Tibial nerve (tissue), 4 donors: ENCODE data around the gene B3GALT6. TPM values are rescaled to one million over a fixed set of nuclear protein-coding genes. Genes with fewer than 3 reads are reported as not detected.

ENCODE experiments used
- DNase-seq, 2 donors: peaks; one replicate each; pipeline ENCODE4 v3.0.0-alpha.2; 2019; ENCODE audit warnings: low spot score in 2 of 2
- H3K27ac ChIP-seq, 4 donors: fragments of 200-600 bp; sonication (generic) in 3 of 4; one replicate each; pipeline ENCODE4 v1.5.1; 2017 to 2019; ENCODE audit warnings: mild to moderate bottlenecking in 1 of 4
- H3K27me3 ChIP-seq, 2 donors: fragments of 200-600 bp; sonication (generic) in 1 of 2; one replicate each; pipeline versions ENCODE4 v1.5.1 to v1.6.0; 2017 to 2019
- H3K36me3 ChIP-seq, 3 donors: fragments of 200-600 bp; sonication (generic); one replicate each; pipeline ENCODE4 v1.5.1; 2018 to 2019
- H3K4me1 ChIP-seq, 4 donors: fragments of 200-600 bp; sonication (generic) in 3 of 4; one replicate each; pipeline ENCODE4 v1.5.1; 2017 to 2019
- H3K4me3 ChIP-seq, 4 donors: fragments of 200-600 bp; sonication (generic) in 3 of 4; one replicate each; pipeline ENCODE4 v1.5.1; 2017 to 2019; ENCODE audit warnings: mild to moderate bottlenecking in 1 of 4, moderate library complexity in 1 of 4
- H3K9me3 ChIP-seq, 4 donors: fragments of 200-600 bp; sonication (generic) in 3 of 4; one replicate each; pipeline ENCODE4 v1.5.1; 2017 to 2019
- EP300 ChIP-seq, 2 donors: sonication (generic); formaldehyde crosslinking; IDR thresholded peaks; one replicate each; pipeline ENCODE4 v1.6.1; 2017; ENCODE audit warnings: antibody characterized with exemption in 2 of 2, mild to moderate bottlenecking in 1 of 2
- POLR2A ChIP-seq, 2 donors: fragments of 450-650 bp; IDR thresholded peaks; one replicate each; pipeline ENCODE4 v1.6.1; 2017; ENCODE audit warnings: antibody characterized with exemption in 2 of 2, mild to moderate bottlenecking in 2 of 2, moderate library complexity in 2 of 2
- WGBS, 2 donors: methylation state at CpG; one replicate each; pipeline ENCODE4 v1.1.5; 2018; 5-methylcytosine and 5-hydroxymethylcytosine counted together
- total RNA-seq, 4 donors: library from RNA; depleted of rRNA; stranded (reverse); fragments of >200 nt; gene quantifications; one replicate each; pipeline ENCODE4 v1.1.0, GENCODE V29; 2016
- TF ChIP-seq, protein P1 (sequence below), 5 experiments: fragments of 200-600 bp in 3 of 5; fragments of 450-650 bp in 2 of 5; sonication (generic) in 3 of 5; IDR thresholded peaks; one replicate each; pipeline ENCODE4 v1.5.1; 2016 to 2019; ENCODE audit warnings: antibody characterized with exemption in 5 of 5, mild to moderate bottlenecking in 3 of 5, moderate library complexity in 2 of 5

The B3GALT6 gene
- total RNA-seq = 10 to 100 TPM; 13.3 to 24.0 (median 21.4) TPM

- Histone ChIP-seq H3K27me3 (peaks cover 0 to 5% of the 10 kb centered on the region in 2 donors), H3K4me1 (peaks cover 0 to 49% (median 24%) of the 10 kb centered on the region in 4 donors), H3K27ac (peak within 1 kb of the TSS; percentile 72 to 97 (median 90)), H3K4me3 (peak within 1 kb of the TSS; percentile 76 to 100 (median 97)), H3K9me3 (no peaks in the 10 kb centered on the region), H3K36me3 (peaks cover 0 to 54% (median 5%) of the 10 kb centered on the region in 3 donors)
- no peak for TF ChIP-seq EP300 (IDR thresholded peaks at IDR 0.05)
- peak in 1 of 2 donors; percentile 47 for TF ChIP-seq POLR2A (IDR thresholded peaks at IDR 0.05)
- 0 to 14% methylated on average over 11 to 36 of the region's 100 CpGs for WGBS, 2 donors
- DNase-seq = no peak
Measured at GRCh38 chr1:1232208-1232795, at the start of gene B3GALT6. Gene B3GALT6 (plus strand): TSS chr1:1232237. CDS start chr1:1232279, 42 bp downstream.

DNA sequence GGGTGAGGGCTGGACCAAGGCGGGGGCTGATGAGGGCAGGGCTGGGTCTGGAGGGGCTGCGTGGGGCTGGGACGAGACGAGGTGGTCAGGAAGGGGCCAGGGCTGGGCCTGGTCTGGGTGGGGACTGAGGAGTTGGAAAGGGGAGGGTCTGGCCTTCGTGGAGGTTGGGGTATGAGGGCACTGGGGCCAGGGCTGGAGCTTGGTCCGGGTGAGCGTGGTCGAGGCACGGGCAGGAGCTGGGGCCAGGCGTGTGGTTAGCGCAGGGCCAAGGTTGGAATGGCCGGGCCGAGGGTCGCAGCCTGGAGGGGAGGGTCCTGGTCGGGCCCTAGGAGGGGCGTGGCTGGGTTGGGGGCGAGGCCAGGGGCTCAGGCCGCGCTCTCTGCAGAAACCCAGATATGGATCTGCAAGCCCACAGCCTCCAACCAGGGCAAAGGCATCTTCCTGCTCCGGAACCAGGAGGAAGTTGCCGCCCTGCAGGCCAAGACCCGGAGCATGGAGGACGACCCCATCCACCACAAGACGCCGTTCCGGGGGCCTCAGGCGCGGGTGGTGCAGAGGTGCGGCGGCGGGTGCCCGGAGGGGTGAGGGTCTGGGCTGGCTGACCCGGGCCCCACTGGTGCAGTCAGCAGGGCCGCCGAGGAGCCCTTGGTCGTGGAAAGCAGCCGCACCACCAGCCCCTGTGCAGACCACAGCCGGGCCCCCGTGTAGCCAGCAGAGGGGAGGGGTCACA is 49.4 kb upstream of the B3GALT6 start:
- H3K27ac ChIP-seq = no peak overlapping the region
- no peak for TF ChIP-seq POLR2A (IDR thresholded peaks at IDR 0.05)
- TF ChIP-seq, protein P1, sequence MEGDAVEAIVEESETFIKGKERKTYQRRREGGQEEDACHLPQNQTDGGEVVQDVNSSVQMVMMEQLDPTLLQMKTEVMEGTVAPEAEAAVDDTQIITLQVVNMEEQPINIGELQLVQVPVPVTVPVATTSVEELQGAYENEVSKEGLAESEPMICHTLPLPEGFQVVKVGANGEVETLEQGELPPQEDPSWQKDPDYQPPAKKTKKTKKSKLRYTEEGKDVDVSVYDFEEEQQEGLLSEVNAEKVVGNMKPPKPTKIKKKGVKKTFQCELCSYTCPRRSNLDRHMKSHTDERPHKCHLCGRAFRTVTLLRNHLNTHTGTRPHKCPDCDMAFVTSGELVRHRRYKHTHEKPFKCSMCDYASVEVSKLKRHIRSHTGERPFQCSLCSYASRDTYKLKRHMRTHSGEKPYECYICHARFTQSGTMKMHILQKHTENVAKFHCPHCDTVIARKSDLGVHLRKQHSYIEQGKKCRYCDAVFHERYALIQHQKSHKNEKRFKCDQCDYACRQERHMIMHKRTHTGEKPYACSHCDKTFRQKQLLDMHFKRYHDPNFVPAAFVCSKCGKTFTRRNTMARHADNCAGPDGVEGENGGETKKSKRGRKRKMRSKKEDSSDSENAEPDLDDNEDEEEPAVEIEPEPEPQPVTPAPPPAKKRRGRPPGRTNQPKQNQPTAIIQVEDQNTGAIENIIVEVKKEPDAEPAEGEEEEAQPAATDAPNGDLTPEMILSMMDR (IDR thresholded peaks at IDR 0.05) = no peak
- no peak for TF ChIP-seq EP300 (IDR thresholded peaks at IDR 0.05)
- no peaks in the 10 kb centered on the region for H3K36me3 ChIP-seq
- peaks cover 0 to 3% (median 0%) of the 10 kb centered on the region in 4 donors for H3K9me3 ChIP-seq
- peaks cover 0 to 6% (median 0%) of the 10 kb centered on the region in 4 donors for H3K4me1 ChIP-seq
- no peak for DNase-seq
- WGBS, 2 donors = 49 to 60% methylated on average over 28 of the region's 39 CpGs
- H3K4me3 ChIP-seq = no peak overlapping the region
- H3K27me3 ChIP-seq = peaks cover 0 to 59% of the 10 kb centered on the region in 2 donors

- no peak for TF ChIP-seq EP300 (IDR thresholded peaks at IDR 0.05)
- TF ChIP-seq POLR2A (IDR thresholded peaks at IDR 0.05) = no peak
- TF ChIP-seq, protein P1 (IDR thresholded peaks at IDR 0.05) = no peak
- DNase-seq = no peak
- peaks cover 0 to 52% of the 10 kb centered on the region in 2 donors for H3K27me3 ChIP-seq
- no peaks in the 10 kb centered on the region for H3K36me3 ChIP-seq
- WGBS, 2 donors = 70% methylated on average over 18 to 20 of the region's 21 CpGs
- no peak overlapping the region for H3K4me3 ChIP-seq
- peaks cover 0 to 4% (median 0%) of the 10 kb centered on the region in 4 donors for H3K9me3 ChIP-seq
- H3K27ac ChIP-seq = no peak overlapping the region
- H3K4me1 ChIP-seq = peaks cover 0 to 6% (median 0%) of the 10 kb centered on the region in 4 donors
Measured at GRCh38 chr1:1183221-1183747, 48.8 kb upstream of the B3GALT6 start.

DNA sequence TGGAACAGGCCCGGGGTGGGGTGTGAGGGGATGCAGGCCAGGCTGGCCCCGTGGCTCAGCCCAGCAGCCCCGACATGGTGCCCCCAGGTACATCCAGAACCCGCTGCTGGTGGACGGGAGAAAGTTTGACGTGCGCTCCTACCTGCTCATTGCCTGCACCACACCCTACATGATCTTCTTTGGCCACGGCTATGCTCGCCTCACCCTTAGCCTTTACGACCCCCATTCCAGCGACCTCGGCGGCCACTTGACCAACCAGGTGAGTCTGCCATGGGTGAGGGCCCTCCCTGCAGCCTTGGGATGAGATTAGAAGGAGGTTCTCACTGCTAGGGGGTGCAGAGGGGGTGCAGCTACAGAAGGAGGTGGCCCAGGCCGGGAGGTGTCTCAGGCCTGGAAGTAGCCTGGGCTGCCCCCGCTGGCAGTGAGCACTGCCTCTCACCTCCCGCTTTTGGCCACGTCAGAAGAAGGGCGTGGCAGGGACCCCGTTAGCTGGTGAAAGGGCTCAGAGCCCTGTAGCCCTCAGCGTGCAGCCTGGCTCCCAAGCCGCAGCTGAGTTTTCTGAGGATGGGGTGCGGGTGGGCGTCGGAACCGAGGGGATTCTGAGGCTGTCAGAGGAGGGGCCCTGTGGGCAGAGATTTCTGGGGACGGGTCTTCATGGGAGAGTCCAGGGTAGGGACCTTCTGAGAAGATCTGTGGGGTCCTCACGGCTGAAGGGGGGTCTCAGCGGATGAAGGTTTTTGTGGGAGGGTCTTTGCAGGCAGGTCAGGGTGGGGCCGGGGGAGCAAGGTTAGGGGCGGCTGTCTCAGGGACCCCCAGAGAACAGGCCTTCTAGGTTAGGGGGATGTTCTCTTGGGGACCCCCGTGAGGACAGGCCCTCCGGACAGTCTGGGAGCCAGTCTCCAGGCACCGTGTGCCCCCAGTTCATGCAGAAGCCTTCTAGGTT is 47.9 kb upstream of the B3GALT6 start:
- H3K9me3 ChIP-seq = peaks cover 0 to 4% (median 0%) of the 10 kb centered on the region in 4 donors
- H3K4me1 ChIP-seq = peaks cover 0 to 6% (median 0%) of the 10 kb centered on the region in 4 donors
- WGBS, 2 donors = 82 to 86% methylated on average over 30 to 31 of the region's 33 CpGs
- H3K36me3 ChIP-seq = no peaks in the 10 kb centered on the region
- no peak for TF ChIP-seq POLR2A (IDR thresholded peaks at IDR 0.05)
- no peak for TF ChIP-seq EP300 (IDR thresholded peaks at IDR 0.05)
- TF ChIP-seq, protein P1 (IDR thresholded peaks at IDR 0.05) = no peak
- no peak overlapping the region for H3K27ac ChIP-seq
- no peak overlapping the region for H3K4me3 ChIP-seq
- H3K27me3 ChIP-seq = peaks cover 0 to 44% of the 10 kb centered on the region in 2 donors
- DNase-seq = no peak
